Measurements from ENCODE around the gene RFNG. TPM values are rescaled to one million over a fixed set of nuclear protein-coding genes. Genes with fewer than 3 reads are reported as not detected.
A peak's percentile ranks its signal among the peaks of the same experiment; 100 is the strongest.

The RFNG gene
- total and polyA plus RNA-seq, 8 donors = 18.2 to 59.1 (median 29.6) TPM

DNA sequence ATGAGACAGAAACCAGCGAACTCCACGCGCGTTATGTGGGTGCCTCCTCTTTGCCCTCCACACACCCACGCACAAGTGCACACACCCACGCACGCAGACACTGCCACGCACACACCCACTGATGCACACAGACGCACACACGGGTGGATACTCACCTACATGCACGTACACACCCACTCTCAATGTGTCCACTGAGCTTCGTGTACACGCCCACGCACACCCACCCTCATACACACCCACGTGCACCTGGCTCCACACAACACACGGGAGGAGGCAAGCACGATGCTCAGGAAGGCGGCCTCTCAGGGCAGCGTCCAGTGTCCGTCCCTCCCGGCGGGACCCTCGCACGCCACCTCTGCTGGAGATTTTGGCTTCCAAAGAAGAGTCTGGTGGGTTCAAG, 4.2 kb downstream of the RFNG start:
- DNase-seq (peak in 1 of 6 donors; percentile 44), ATAC-seq (no peak), FAIRE-seq (no peak)
- no peaks in the 10 kb centered on the region for H3K27me3 ChIP-seq
- H3K36me3 ChIP-seq = no peaks in the 10 kb centered on the region
- intact Hi-C loops (cut with DNase I) = no loop called here
- TF ChIP-seq, protein P1, sequence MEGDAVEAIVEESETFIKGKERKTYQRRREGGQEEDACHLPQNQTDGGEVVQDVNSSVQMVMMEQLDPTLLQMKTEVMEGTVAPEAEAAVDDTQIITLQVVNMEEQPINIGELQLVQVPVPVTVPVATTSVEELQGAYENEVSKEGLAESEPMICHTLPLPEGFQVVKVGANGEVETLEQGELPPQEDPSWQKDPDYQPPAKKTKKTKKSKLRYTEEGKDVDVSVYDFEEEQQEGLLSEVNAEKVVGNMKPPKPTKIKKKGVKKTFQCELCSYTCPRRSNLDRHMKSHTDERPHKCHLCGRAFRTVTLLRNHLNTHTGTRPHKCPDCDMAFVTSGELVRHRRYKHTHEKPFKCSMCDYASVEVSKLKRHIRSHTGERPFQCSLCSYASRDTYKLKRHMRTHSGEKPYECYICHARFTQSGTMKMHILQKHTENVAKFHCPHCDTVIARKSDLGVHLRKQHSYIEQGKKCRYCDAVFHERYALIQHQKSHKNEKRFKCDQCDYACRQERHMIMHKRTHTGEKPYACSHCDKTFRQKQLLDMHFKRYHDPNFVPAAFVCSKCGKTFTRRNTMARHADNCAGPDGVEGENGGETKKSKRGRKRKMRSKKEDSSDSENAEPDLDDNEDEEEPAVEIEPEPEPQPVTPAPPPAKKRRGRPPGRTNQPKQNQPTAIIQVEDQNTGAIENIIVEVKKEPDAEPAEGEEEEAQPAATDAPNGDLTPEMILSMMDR (IDR thresholded peaks at IDR 0.05) = no peak
- H3K4me3 ChIP-seq = no peak overlapping the region
- H3K27ac ChIP-seq = no peak overlapping the region
- WGBS, 2 donors = 88% methylated on average over 24 of the region's 24 CpGs
- no peaks in the 10 kb centered on the region for H3K9me3 ChIP-seq
- H3K4me1 ChIP-seq = peaks cover 0 to 4% (median 0%) of the 10 kb centered on the region in 3 donors

DNA sequence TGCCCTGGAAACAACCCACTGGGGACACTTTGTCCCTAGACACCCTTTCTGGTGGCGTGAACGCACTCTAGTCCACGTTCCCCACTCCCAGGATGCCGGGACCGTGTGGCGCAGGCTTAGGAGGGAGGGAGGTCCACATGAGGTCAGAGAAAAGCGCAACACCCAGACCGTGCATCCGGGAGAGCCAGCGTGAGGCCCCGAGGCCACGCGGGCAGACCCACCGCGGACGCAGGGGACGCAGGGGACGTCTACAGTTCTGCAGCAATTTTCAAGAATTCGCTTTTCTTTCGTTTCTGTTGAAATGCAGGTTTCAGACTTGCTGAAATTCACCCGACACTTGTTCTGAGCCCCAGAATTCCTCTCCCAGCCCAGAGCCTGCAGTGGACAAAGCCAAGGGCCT, 4.7 kb downstream of the RFNG start:
- intact Hi-C loops (cut with DNase I) = no loop called here

DNA sequence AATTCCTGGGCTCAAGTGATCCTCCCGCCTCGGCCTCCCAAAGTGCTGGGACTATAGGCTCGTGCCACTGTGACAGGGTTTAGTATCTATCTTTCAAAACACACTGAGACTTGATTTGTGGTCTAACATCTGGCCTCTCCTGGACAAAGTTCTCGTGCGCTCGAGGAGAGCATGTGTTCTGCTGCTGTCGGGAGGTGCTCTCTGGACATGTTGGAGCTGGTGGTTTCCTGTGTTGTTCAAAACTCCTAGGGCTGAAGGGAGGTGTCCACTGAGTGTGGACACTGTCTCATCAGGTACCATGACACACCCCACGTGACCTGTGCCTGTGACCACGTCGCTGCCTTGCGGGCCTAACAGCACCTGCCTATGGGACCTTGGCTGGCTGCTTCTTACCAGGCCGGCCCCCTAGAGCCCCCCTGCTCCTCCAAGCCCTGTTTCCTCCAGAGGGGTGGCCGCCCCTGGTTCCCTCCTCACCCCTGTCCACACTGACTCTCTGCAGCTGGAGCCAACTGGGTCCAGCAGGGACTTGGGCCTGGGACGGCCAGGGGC, 5.6 kb downstream of the RFNG start:
- H3K36me3 ChIP-seq = no peaks in the 10 kb centered on the region
- no peaks in the 10 kb centered on the region for H3K9me3 ChIP-seq
- TF ChIP-seq, protein P1 (IDR thresholded peaks at IDR 0.05) = no peak
- H3K27me3 ChIP-seq = no peaks in the 10 kb centered on the region
- no peak overlapping the region for H3K27ac ChIP-seq
- FAIRE-seq (no peak), ATAC-seq (no peak), DNase-seq (peak in 2 of 6 donors; percentile 26 to 45)
- 74 to 77% methylated on average over 14 of the region's 14 CpGs for WGBS, 2 donors
- intact Hi-C loops (cut with DNase I) = no loop called here
- no peak overlapping the region for H3K4me3 ChIP-seq
- peaks cover 0 to 4% (median 0%) of the 10 kb centered on the region in 3 donors for H3K4me1 ChIP-seq

More for the DNA sequence above, 4.7 kb downstream of the RFNG start:
- FAIRE-seq = no peak
- TF ChIP-seq, protein P1 (IDR thresholded peaks at IDR 0.05) = no peak
- DNase-seq = peak in 2 of 6 donors; percentile 14 to 36
- Histone ChIP-seq H3K36me3 (no peaks in the 10 kb centered on the region), H3K27ac (no peak overlapping the region), H3K4me3 (no peak overlapping the region), H3K9me3 (no peaks in the 10 kb centered on the region), H3K27me3 (no peaks in the 10 kb centered on the region), H3K4me1 (peaks cover 0 to 4% (median 0%) of the 10 kb centered on the region in 3 donors)
- ATAC-seq = no peak
- 90 to 93% methylated on average over 21 of the region's 21 CpGs for WGBS, 2 donors

DNA sequence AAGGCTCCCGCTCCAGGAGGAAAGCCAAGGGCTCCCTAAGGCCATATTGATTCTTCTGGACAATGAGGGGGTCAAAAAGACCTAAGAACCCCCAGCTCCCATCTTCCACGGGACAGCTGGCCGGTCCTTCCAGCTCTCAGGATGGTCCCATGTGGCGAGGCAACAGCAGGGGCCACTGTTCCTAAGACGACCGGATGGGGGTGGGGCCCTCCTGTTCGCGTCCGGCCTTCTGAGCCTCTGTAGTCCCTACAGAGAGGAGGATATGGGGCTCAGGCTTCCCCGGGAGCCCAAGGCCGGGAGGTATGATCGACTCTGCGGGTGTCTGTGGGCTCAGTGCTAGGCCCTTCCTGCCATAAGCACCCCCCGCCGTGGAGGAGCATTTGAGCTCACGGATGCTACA, 8.1 kb downstream of the RFNG start:
- TF ChIP-seq, protein P1 (IDR thresholded peaks at IDR 0.05) = no peak
- no peaks in the 10 kb centered on the region for H3K27me3 ChIP-seq
- H3K9me3 ChIP-seq = no peaks in the 10 kb centered on the region
- no peak overlapping the region for H3K4me3 ChIP-seq
- H3K36me3 ChIP-seq = no peaks in the 10 kb centered on the region
- no peak for ATAC-seq
- H3K4me1 ChIP-seq = no peaks in the 10 kb centered on the region
- DNase-seq = no peak
- WGBS, 2 donors = 76 to 84% methylated on average over 16 of the region's 16 CpGs
- no peak overlapping the region for H3K27ac ChIP-seq
- no peak for FAIRE-seq
- intact Hi-C loops (cut with DNase I) = no loop called here

DNA sequence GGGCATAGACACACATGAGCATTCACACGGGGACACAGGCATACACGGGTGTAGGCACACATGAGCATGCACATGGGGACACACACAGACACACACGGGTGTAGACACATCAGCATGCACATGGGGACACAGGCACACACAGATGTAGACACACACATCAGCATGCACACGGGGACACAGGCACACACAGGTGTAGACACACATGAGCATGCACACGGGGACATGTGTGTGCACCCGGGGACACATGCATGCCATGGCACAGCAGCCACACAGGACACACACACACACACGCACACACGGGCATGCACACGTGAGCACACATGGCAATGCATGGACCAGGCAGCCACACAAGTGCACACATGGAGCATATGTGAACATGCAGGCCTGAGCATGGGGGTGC, 9.0 kb downstream of the RFNG start:
- Histone ChIP-seq H3K27me3 (no peaks in the 10 kb centered on the region), H3K4me3 (no peak overlapping the region), H3K36me3 (no peaks in the 10 kb centered on the region), H3K4me1 (no peaks in the 10 kb centered on the region), H3K27ac (no peak overlapping the region), H3K9me3 (no peaks in the 10 kb centered on the region)
- TF ChIP-seq, protein P1 (IDR thresholded peaks at IDR 0.05) = no peak
- intact Hi-C loops (cut with DNase I) = no loop called here
- ATAC-seq = no peak
- FAIRE-seq = no peak
- DNase-seq = no peak
- WGBS, 2 donors = 65 to 79% methylated on average over 9 of the region's 9 CpGs

Measured in pancreas (tissue), 10 donors.